Caco-2 (cell line): ENCODE results near the gene ACAD9. TPM values are rescaled to one million over a fixed set of nuclear protein-coding genes. Genes with fewer than 3 reads are reported as not detected.
A peak's percentile ranks its signal among the peaks of the same experiment; 100 is the strongest.

Experiments used
- BruUV-seq: library from RNA; stranded (reverse); fragments of 400-500 nt; replicated peaks from 2 replicates; lab custom pipeline; 2021; lab: Mats Ljungman, UMichigan
- CTCF ChIA-PET: fragments of 300-600 bp; sonication (Branson Sonifier 250); formaldehyde crosslinking; loops from one replicate; lab custom pipeline; 2022; ENCODE audit warnings: antibody characterized with exemption; lab: Charles Lee
- POLR2A ChIA-PET: fragments of 300-600 bp; sonication (Branson Sonifier 250); formaldehyde crosslinking; loops from one replicate; lab custom pipeline; 2022; ENCODE audit warnings: antibody characterized with exemption; lab: Charles Lee
- DNase-seq, 2 experiments: peaks; one replicate each; pipeline versions ENCODE4 v3.0.0 to v3.0.0-alpha.2; 2020 to 2022
- H3K27me3 ChIP-seq: replicated peaks from 2 replicates; pipeline ENCODE4 v1.6.0; 2011; ENCODE audit warnings: low read length; ENCODE audit not compliant: control insufficient read depth, insufficient read depth
- H3K36me3 ChIP-seq: 2 replicates; pipeline ENCODE4 v1.5.1; 2011; ENCODE audit warnings: low read length; ENCODE audit not compliant: control insufficient read depth, insufficient read depth
- H3K4me1 ChIP-seq: fragments of 250-450 bp; sonication (Bioruptor Pico); 2 replicates; pipeline ENCODE4 v1.5.1; 2020; ENCODE audit warnings: mild to moderate bottlenecking
- H3K4me3 ChIP-seq: 2 replicates; pipeline ENCODE4 v1.5.1; 2011; ENCODE audit warnings: low read depth, mild to moderate bottlenecking, control low read depth, low read length
- H3K9me3 ChIP-seq: fragments of 250-450 bp; sonication (Bioruptor Pico); 2 replicates; pipeline ENCODE4 v1.5.1; 2020; ENCODE audit warnings: mild to moderate bottlenecking, moderate library complexity
- H3K27ac Mint-ChIP-seq: one replicate; pipeline ENCODE4 v1.8.0; 2022; ENCODE audit warnings: mixed read lengths; ENCODE audit not compliant: unreplicated experiment
- H3K27me3 Mint-ChIP-seq: one replicate; pipeline ENCODE4 v1.8.0; 2022; ENCODE audit warnings: mixed read lengths; ENCODE audit not compliant: insufficient read depth, unreplicated experiment
- H3K36me3 Mint-ChIP-seq: one replicate; pipeline ENCODE4 v1.8.0; 2022; ENCODE audit warnings: mild to moderate bottlenecking, mixed read lengths; ENCODE audit not compliant: insufficient read depth, unreplicated experiment
- H3K4me1 Mint-ChIP-seq: one replicate; pipeline ENCODE4 v1.8.0; 2022; ENCODE audit warnings: low read depth, mixed read lengths; ENCODE audit not compliant: unreplicated experiment
- H3K4me3 Mint-ChIP-seq: one replicate; pipeline ENCODE4 v1.8.0; 2022; ENCODE audit warnings: mild to moderate bottlenecking, moderate library complexity, mixed read lengths; ENCODE audit not compliant: unreplicated experiment
- H3K9me3 Mint-ChIP-seq: one replicate; pipeline ENCODE4 v1.8.0; 2022; ENCODE audit warnings: mixed read lengths; ENCODE audit not compliant: unreplicated experiment
- CTCF ChIP-seq, 2 experiments: fragments of 200-600 bp in 1 of 2; IDR thresholded peaks; 1 replicate in 1 of 2; 2 replicates in 1 of 2; pipeline versions ENCODE4 v1.5.1 to v1.8.0; 2011 to 2022; ENCODE audit warnings: antibody characterized with exemption in 1 of 2, control low read depth in 1 of 2, inconsistent platforms in 1 of 2, low read depth in 1 of 2, low read length in 1 of 2, mild to moderate bottlenecking in 1 of 2, moderate library complexity in 1 of 2; ENCODE audit not compliant: insufficient read depth in 1 of 2, severe bottlenecking in 1 of 2, unreplicated experiment in 1 of 2
- intact Hi-C: fragments of 100-400 bp; cut with micrococcal nuclease; formaldehyde crosslinking; loops from one replicate; pipeline ENCODE4 v1.10.0; 2022; ENCODE audit not compliant: unreplicated experiment
- total RNA-seq: library from RNA; stranded (reverse); gene quantifications from 2 replicates; pipeline ENCODE4 v1.2.3, GENCODE V29; 2022

Gene ACAD9
- total RNA-seq, 1 experiment from 2014 or later, result 60.0 TPM

GRCh38 chr3:128873244-128874022 lies 6.0 kb upstream of the ACAD9 start:
- BruUV-seq, result no TSS peak
- Histone ChIP-seq H3K27me3 (no peaks in the 10 kb centered on the region), H3K36me3 (no peaks in the 10 kb centered on the region), H3K9me3 (no peaks in the 10 kb centered on the region), H3K4me1 (peaks cover 6% of the 10 kb centered on the region), H3K4me3 (no peak overlapping the region)
- POLR2A ChIA-PET, result no interaction called here
- Mint-ChIP-seq H3K9me3 (no peaks in the 10 kb centered on the region), H3K36me3 (peaks cover 2% of the 10 kb centered on the region), H3K4me3 (no peak overlapping the region), H3K27ac (no peak overlapping the region), H3K27me3 (no peaks in the 10 kb centered on the region), H3K4me1 (peaks cover 9% of the 10 kb centered on the region)
- CTCF ChIA-PET, result no interaction called here
- no peak for DNase-seq
- intact Hi-C loops, result no loop called here
- TF ChIP-seq CTCF (IDR thresholded peaks at IDR 0.05; ENCODE audit: insufficient read depth in 1 of 2, low read depth in 1 of 2, low read length in 1 of 2, severe bottlenecking in 1 of 2, unreplicated experiment in 1 of 2), result no peak

DNA sequence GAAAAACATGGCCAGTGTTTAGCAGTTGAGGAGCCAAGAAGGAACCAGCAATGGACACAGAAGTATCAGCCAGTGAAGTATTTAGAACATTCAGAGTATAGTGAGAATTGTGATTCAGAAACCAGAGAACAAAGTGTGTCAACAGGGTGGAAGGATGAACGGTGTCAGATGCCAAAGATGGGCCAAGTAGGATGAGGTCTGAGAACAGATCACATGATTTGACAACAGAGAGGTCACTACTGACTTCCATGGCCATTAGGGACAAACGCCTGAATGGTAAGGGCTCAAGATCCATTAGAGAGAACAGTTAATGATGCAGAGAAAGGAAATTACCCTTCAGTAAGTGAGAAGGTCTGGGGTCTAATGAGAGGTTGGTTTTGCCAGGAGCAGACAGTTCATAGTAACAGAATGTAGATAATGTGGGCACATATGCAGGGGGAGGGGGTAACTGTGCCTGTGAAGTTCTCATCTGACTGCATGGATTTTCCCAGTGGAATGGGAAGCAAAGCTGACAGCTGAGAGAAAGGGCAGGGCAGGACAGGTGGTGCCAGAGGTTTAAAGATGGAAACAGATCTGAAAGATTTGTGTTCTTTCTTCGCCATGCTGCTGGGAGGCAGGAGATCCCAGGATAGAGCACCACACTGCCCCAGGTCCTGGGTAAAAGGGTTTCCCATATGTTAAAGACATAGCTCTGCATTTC lies 4.8 kb upstream of the ACAD9 start:
- no peaks in the 10 kb centered on the region for H3K36me3 ChIP-seq
- Mint-ChIP-seq H3K9me3 (no peaks in the 10 kb centered on the region), H3K4me1 (peaks cover 15% of the 10 kb centered on the region), H3K27me3 (no peaks in the 10 kb centered on the region), H3K36me3 (peaks cover 14% of the 10 kb centered on the region), H3K27ac (no peak overlapping the region), H3K4me3 (no peak overlapping the region)
- CTCF ChIA-PET, result no interaction called here
- intact Hi-C loops, result no loop called here
- no peaks in the 10 kb centered on the region for H3K27me3 ChIP-seq
- POLR2A ChIA-PET, result no interaction called here
- no peak overlapping the region for H3K4me3 ChIP-seq
- no peaks in the 10 kb centered on the region for H3K9me3 ChIP-seq
- DNase-seq, result no peak
- H3K4me1 ChIP-seq, result peaks cover 6% of the 10 kb centered on the region
- BruUV-seq, result no TSS peak
- no peak for TF ChIP-seq CTCF (IDR thresholded peaks at IDR 0.05; ENCODE audit: insufficient read depth in 1 of 2, low read depth in 1 of 2, low read length in 1 of 2, severe bottlenecking in 1 of 2, unreplicated experiment in 1 of 2)

DNA sequence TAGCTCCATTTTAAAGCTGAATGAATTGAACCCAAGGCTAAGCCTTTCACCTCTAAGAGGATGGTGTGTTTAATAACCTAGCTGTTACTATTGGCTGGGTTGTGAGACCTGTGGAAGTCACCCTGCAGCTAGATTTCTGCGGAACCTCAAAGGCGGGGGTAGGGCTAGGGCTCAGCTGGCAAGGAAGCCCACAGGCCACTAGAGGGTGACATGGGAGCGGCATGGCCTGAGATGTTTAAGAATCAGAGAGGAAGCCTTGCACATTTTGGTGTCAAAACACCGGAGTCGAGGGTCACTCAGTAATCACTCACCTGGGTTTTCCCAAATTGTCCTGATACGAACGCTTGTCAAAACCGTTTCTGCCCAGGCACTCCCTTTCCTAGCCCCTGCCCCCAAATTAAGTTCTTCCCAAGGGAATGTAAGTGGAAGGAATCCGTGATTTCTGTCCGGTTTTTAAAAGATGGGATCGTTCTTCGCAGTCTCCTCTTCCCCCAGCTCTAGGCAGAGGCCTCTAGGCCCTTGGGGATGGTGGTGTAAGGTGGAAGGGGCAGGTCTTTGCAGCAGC lies 3.8 kb upstream of the ACAD9 start:
- Histone ChIP-seq H3K4me1 (peaks cover 9% of the 10 kb centered on the region), H3K36me3 (no peaks in the 10 kb centered on the region), H3K9me3 (no peaks in the 10 kb centered on the region), H3K4me3 (no peak overlapping the region), H3K27me3 (no peaks in the 10 kb centered on the region)
- H3K9me3 Mint-ChIP-seq, result no peaks in the 10 kb centered on the region
- ChIA-PET POLR2A (no interaction called here), CTCF (no interaction called here)
- TF ChIP-seq CTCF (IDR thresholded peaks at IDR 0.05; ENCODE audit: insufficient read depth in 1 of 2, low read depth in 1 of 2, low read length in 1 of 2, severe bottlenecking in 1 of 2, unreplicated experiment in 1 of 2), result peak; percentile 53 to 77
- no peak overlapping the region for H3K4me3 Mint-ChIP-seq
- BruUV-seq, result no TSS peak
- H3K36me3 Mint-ChIP-seq, result peaks cover 23% of the 10 kb centered on the region
- peaks cover 15% of the 10 kb centered on the region for H3K4me1 Mint-ChIP-seq
- no peaks in the 10 kb centered on the region for H3K27me3 Mint-ChIP-seq
- intact Hi-C loops, result no loop called here
- no peak overlapping the region for H3K27ac Mint-ChIP-seq
- peak; percentile 56 to 61 for DNase-seq
